ENCODE results near the gene CBS.

CBS gene

DNA sequence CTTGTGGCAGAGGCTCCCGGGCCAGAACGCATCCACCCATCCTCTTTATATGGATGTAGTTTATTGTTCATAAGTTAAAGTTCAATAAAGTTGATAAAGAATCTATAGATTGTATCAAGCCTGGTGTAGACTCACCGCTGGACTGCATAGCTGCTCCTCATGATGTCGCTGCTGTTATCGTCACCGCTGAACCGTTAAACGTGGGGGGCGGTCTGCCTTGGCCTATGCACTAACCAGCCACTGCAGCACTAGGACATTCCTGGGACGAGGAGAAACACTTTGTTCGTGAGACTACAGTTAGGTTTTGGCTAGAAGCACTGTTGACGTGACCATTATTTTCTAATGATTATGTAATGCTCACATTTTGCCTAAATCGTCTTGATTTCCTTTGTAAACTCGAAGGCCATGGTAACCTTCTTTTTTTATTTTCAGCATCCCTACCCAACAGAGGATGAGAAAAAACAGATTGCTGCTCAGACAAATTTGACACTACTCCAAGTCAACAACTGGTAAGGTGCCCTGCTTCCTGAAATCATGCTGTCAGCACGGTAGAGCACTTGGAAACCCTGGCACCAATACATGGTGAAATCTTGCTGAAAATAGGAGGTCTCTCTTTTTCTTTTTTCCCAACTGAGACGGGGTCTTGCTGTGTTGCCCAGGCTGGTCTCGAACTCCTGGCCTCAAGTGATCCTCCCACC lies 51.0 kb downstream of the CBS start:
- Histone ChIP-seq H3K4me1 (ENCODE audit: control insufficient read depth, insufficient read depth, low read depth, low read length) (peaks cover 18% of the 10 kb centered on the region), H4K8ac (ENCODE audit: low read length) (no peak overlapping the region), H3K27me3 (ENCODE audit: control insufficient read depth in 1 of 2, insufficient read depth in 1 of 2, low read length in 2 of 2) (no peaks in the 10 kb centered on the region), H3K4ac (ENCODE audit: low read depth in 1 of 2, low read length in 2 of 2) (no peak overlapping the region), H3K79me1 (replicated peaks; ENCODE audit: low read length, poor library complexity, severe bottlenecking) (peaks cover 6% of the 10 kb centered on the region), H2BK15ac (ENCODE audit: low read depth, poor library complexity, severe bottlenecking) (no peak overlapping the region), H3K18ac (ENCODE audit: low read depth in 1 of 2, low read length in 2 of 2) (no peak overlapping the region), H2BK12ac (ENCODE audit: low read length in 2 of 2) (no peak overlapping the region), H3K9ac (ENCODE audit: low read length) (no peak overlapping the region), H3K23ac (ENCODE audit: low read length in 2 of 2) (no peak overlapping the region), H3K27ac (ENCODE audit: low read length, poor library complexity, severe bottlenecking) (peak overlapping the region; percentile 95), H2AFZ (ENCODE audit: low read depth, low read length) (no peak overlapping the region), H3K36me3 (ENCODE audit: control insufficient read depth in 1 of 2, insufficient read depth in 2 of 2, low read depth in 1 of 2, low read length in 2 of 2) (peaks cover 40 to 82% of the 10 kb centered on the region in 2 experiments), H3K14ac (ENCODE audit: low read length in 2 of 2) (no peak overlapping the region), H3K4me2 (ENCODE audit: low read length, poor library complexity, severe bottlenecking) (no peak overlapping the region), H4K91ac (ENCODE audit: low read length) (no peak overlapping the region), H3K9me3 (ENCODE audit: control insufficient read depth, low read length) (no peaks in the 10 kb centered on the region), H2BK5ac (ENCODE audit: low read depth, low read length, poor library complexity, severe bottlenecking) (no peak overlapping the region), H2AK5ac (ENCODE audit: low read length, severe bottlenecking) (peak overlapping the region; percentile 70), H2BK120ac (ENCODE audit: low read depth, low read length) (no peak overlapping the region), H3K4me3 (ENCODE audit: insufficient read depth in 1 of 2, low read depth in 1 of 2, low read length in 2 of 2) (no peak overlapping the region)
- 97% methylated on average over 14 of the region's 17 CpGs for WGBS
- DNase-seq = no peak

GRCh38 chr21:43023175-43023574 lies 52.5 kb downstream of the CBS start:
- Histone ChIP-seq H3K36me3 (ENCODE audit: control insufficient read depth in 1 of 2, insufficient read depth in 2 of 2, low read depth in 1 of 2, low read length in 2 of 2) (peaks cover 36 to 75% of the 10 kb centered on the region in 2 experiments), H2BK5ac (ENCODE audit: low read depth, low read length, poor library complexity, severe bottlenecking) (no peak overlapping the region), H2BK15ac (ENCODE audit: low read depth, poor library complexity, severe bottlenecking) (no peak overlapping the region), H3K4me1 (ENCODE audit: control insufficient read depth, insufficient read depth, low read depth, low read length) (peaks cover 18% of the 10 kb centered on the region), H3K14ac (ENCODE audit: low read length in 2 of 2) (no peak overlapping the region), H3K9ac (ENCODE audit: low read length) (no peak overlapping the region), H2AFZ (ENCODE audit: low read depth, low read length) (no peak overlapping the region), H4K8ac (ENCODE audit: low read length) (no peak overlapping the region), H3K23ac (ENCODE audit: low read length in 2 of 2) (no peak overlapping the region), H2AK5ac (ENCODE audit: low read length, severe bottlenecking) (peak overlapping the region; percentile 7), H3K18ac (ENCODE audit: low read depth in 1 of 2, low read length in 2 of 2) (no peak overlapping the region), H2BK12ac (ENCODE audit: low read length in 2 of 2) (no peak overlapping the region), H3K79me1 (replicated peaks; ENCODE audit: low read length, poor library complexity, severe bottlenecking) (peaks cover 4% of the 10 kb centered on the region), H3K4me3 (ENCODE audit: insufficient read depth in 1 of 2, low read depth in 1 of 2, low read length in 2 of 2) (no peak overlapping the region), H2BK120ac (ENCODE audit: low read depth, low read length) (no peak overlapping the region), H3K27me3 (ENCODE audit: control insufficient read depth in 1 of 2, insufficient read depth in 1 of 2, low read length in 2 of 2) (no peaks in the 10 kb centered on the region), H3K4me2 (ENCODE audit: low read length, poor library complexity, severe bottlenecking) (no peak overlapping the region), H3K4ac (ENCODE audit: low read depth in 1 of 2, low read length in 2 of 2) (no peak overlapping the region), H3K9me3 (ENCODE audit: control insufficient read depth, low read length) (no peaks in the 10 kb centered on the region), H4K91ac (ENCODE audit: low read length) (no peak overlapping the region), H3K27ac (ENCODE audit: low read length, poor library complexity, severe bottlenecking) (no peak overlapping the region)
- WGBS = 94% methylated on average over 6 of the region's 8 CpGs
- no peak for DNase-seq

DNA sequence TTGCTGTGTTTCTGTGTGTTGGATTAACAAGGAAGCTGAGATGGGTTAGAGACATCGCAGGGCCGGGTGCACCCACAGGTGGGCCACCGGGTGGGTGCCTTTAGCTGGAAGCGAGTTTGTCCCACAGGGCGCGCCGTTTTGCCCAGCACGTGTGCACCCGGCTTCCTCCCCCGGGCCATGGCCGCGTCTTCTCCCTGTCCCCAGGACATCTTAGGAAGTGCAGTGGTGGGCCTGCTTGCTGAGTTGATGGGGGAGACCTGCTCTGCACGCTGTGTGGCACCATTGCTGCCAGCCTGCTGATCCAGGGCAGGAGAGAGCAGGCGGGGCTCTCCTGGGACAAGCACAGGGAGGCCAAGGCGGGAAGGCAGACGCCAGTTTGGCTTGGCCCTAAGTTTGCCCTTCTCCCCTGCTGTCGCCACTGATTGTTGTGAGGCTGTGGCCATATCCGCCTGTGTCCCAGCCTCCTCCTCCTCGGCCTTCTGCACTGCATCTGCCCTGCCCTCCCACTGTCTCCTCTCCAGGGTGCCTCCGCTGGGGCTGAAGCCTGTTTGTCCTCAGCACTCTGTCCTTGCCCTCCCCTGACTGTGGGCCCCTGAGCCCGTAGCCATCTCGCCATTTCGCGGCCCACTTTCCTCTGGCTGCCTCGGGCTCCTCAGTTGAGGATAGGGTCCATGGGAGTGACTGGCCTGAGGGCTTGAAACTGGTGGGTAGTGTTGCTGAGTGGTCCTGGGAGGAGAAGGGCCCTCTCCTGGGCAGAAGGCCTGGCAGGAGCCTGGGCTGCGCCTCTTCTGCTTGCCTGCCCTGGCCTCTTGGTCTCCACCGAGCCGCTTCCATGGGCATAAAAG lies 53.7 kb downstream of the CBS start:
- no peak overlapping the region for H2BK12ac ChIP-seq (ENCODE audit: low read length in 2 of 2)
- H3K23ac ChIP-seq (ENCODE audit: low read length in 2 of 2) = no peak overlapping the region
- no peak overlapping the region for H3K9ac ChIP-seq (ENCODE audit: low read length)
- H3K4ac ChIP-seq (ENCODE audit: low read depth in 1 of 2, low read length in 2 of 2) = no peak overlapping the region
- no peak overlapping the region for H3K4me2 ChIP-seq (ENCODE audit: low read length, poor library complexity, severe bottlenecking)
- H3K4me1 ChIP-seq (ENCODE audit: control insufficient read depth, insufficient read depth, low read depth, low read length) = peaks cover 18% of the 10 kb centered on the region
- H3K14ac ChIP-seq (ENCODE audit: low read length in 2 of 2) = no peak overlapping the region
- H3K18ac ChIP-seq (ENCODE audit: low read depth in 1 of 2, low read length in 2 of 2) = no peak overlapping the region
- H3K9me3 ChIP-seq (ENCODE audit: control insufficient read depth, low read length) = no peaks in the 10 kb centered on the region
- WGBS = 94% methylated on average over 28 of the region's 28 CpGs
- peak overlapping the region; percentile 15 for H2AK5ac ChIP-seq (ENCODE audit: low read length, severe bottlenecking)
- no peak overlapping the region for H2BK120ac ChIP-seq (ENCODE audit: low read depth, low read length)
- DNase-seq = no peak
- no peak overlapping the region for H4K8ac ChIP-seq (ENCODE audit: low read length)
- H2AFZ ChIP-seq (ENCODE audit: low read depth, low read length) = no peak overlapping the region
- H3K27me3 ChIP-seq (ENCODE audit: control insufficient read depth in 1 of 2, insufficient read depth in 1 of 2, low read length in 2 of 2) = no peaks in the 10 kb centered on the region
- H4K91ac ChIP-seq (ENCODE audit: low read length) = no peak overlapping the region
- H3K27ac ChIP-seq (ENCODE audit: low read length, poor library complexity, severe bottlenecking) = no peak overlapping the region
- peaks cover 30 to 75% of the 10 kb centered on the region in 2 experiments for H3K36me3 ChIP-seq (ENCODE audit: control insufficient read depth in 1 of 2, insufficient read depth in 2 of 2, low read depth in 1 of 2, low read length in 2 of 2)
- no peak overlapping the region for H2BK5ac ChIP-seq (ENCODE audit: low read depth, low read length, poor library complexity, severe bottlenecking)
- H3K4me3 ChIP-seq (ENCODE audit: insufficient read depth in 1 of 2, low read depth in 1 of 2, low read length in 2 of 2) = no peak overlapping the region
- H2BK15ac ChIP-seq (ENCODE audit: low read depth, poor library complexity, severe bottlenecking) = no peak overlapping the region
- peaks cover 4% of the 10 kb centered on the region for H3K79me1 ChIP-seq (replicated peaks; ENCODE audit: low read length, poor library complexity, severe bottlenecking)

GRCh38 chr21:43021191-43021590 lies 54.4 kb downstream of the CBS start:
- 96% methylated on average over 9 of the region's 10 CpGs for WGBS
- Histone ChIP-seq H3K9ac (ENCODE audit: low read length) (no peak overlapping the region), H2BK120ac (ENCODE audit: low read depth, low read length) (no peak overlapping the region), H3K9me3 (ENCODE audit: control insufficient read depth, low read length) (no peaks in the 10 kb centered on the region), H2AFZ (ENCODE audit: low read depth, low read length) (no peak overlapping the region), H2BK12ac (ENCODE audit: low read length in 2 of 2) (no peak overlapping the region), H3K27me3 (ENCODE audit: control insufficient read depth in 1 of 2, insufficient read depth in 1 of 2, low read length in 2 of 2) (no peaks in the 10 kb centered on the region), H4K91ac (ENCODE audit: low read length) (no peak overlapping the region), H3K79me1 (replicated peaks; ENCODE audit: low read length, poor library complexity, severe bottlenecking) (peaks cover 4% of the 10 kb centered on the region), H4K8ac (ENCODE audit: low read length) (no peak overlapping the region), H3K4me2 (ENCODE audit: low read length, poor library complexity, severe bottlenecking) (no peak overlapping the region), H2BK15ac (ENCODE audit: low read depth, poor library complexity, severe bottlenecking) (no peak overlapping the region), H3K4me3 (ENCODE audit: insufficient read depth in 1 of 2, low read depth in 1 of 2, low read length in 2 of 2) (no peak overlapping the region), H3K27ac (ENCODE audit: low read length, poor library complexity, severe bottlenecking) (no peak overlapping the region), H3K4me1 (ENCODE audit: control insufficient read depth, insufficient read depth, low read depth, low read length) (peaks cover 18% of the 10 kb centered on the region), H2AK5ac (ENCODE audit: low read length, severe bottlenecking) (no peak overlapping the region), H3K18ac (ENCODE audit: low read depth in 1 of 2, low read length in 2 of 2) (no peak overlapping the region), H2BK5ac (ENCODE audit: low read depth, low read length, poor library complexity, severe bottlenecking) (no peak overlapping the region), H3K14ac (ENCODE audit: low read length in 2 of 2) (no peak overlapping the region), H3K4ac (ENCODE audit: low read depth in 1 of 2, low read length in 2 of 2) (no peak overlapping the region), H3K36me3 (ENCODE audit: control insufficient read depth in 1 of 2, insufficient read depth in 2 of 2, low read depth in 1 of 2, low read length in 2 of 2) (peaks cover 37 to 82% of the 10 kb centered on the region in 2 experiments), H3K23ac (ENCODE audit: low read length in 2 of 2) (no peak overlapping the region)
- no peak for DNase-seq
